ENCODE data around the gene PMPCB.
A peak's percentile ranks its signal among the peaks of the same experiment; 100 is the strongest.

The PMPCB gene

GRCh38 chr7:103325744-103326143 lies 28.5 kb downstream of the PMPCB start:
- FAIRE-seq (no peak), DNase-seq (ENCODE audit: low spot score) (no peak)

DNA sequence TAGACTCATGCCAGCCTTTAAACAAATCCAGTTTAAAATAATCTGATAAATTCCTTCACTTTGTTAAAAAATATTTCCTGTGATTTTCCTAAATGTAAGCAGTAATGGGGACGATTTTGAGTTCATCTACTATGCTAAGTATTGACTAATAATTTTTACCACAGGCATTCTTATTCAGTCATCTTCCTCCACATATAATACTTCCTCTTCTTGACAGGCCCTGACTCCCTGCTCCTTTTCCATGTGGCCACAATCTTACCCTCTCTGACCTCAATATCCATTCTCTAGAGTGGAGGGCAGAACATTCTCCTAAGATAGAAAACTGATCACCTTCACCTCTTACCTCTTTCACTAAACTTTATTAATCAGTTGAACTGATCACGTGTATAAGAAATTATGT lies 39.5 kb downstream of the PMPCB start:
- DNase-seq (ENCODE audit: low spot score) (no peak), FAIRE-seq (no peak)

DNA sequence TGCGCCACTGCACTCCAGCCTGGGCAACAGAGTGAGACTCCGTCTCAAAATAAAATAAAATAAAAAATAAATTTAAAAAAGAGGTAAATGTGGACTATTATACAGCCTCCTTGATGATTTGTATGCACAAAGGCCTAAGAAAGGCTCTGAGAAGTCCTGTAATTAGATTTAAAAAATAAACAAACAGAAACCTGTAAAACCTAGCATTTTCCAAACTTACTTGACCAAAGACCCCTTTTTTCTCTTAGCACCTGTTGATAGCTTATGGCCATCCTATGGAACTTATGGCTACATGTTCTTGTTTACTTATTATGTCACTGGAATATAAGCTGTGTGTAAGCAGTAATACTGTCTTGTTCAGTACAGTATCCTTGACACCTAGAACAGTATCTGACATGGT lies 41.6 kb downstream of the PMPCB start:
- no peak for FAIRE-seq
- no peak for DNase-seq (ENCODE audit: low spot score)

GRCh38 chr7:103341466-103341865 lies 44.2 kb downstream of the PMPCB start:
- FAIRE-seq (no peak), DNase-seq (ENCODE audit: low spot score) (no peak)

GRCh38 chr7:103343332-103343731 lies 46.1 kb downstream of the PMPCB start:
- DNase-seq (ENCODE audit: low spot score), result no peak
- no peak for FAIRE-seq

DNA sequence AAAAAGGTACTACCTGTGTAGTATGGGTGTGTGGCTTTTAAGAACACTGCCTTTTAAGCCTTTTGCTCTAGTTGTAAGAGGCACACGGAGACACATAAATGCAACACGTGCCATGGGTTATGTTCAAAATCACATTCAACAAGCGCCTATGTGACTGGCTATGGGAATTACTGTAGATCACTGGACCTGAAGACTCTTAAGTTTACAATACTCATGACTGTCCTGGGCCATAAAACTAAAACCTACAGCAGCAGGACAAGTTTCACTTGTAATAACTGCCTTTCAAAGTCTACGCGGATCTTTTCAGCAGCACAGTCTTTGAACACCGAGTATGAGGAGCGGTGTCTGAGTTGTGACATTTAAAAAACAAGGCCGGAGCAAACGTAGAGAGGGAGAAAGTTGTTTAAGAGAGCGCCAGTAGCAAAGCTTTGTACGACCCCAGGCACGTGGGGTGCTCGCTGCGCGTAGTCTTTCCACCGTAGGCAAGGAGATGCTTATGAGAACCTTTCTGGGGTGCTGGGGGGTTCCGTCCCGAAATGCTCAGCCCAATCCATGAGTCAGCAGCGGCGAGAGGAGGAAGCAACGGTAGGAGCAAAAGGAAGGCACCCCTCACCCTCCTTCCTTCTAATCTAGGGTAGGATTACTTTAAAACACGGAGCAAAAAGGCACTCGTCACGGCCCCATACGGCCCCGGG lies 46.7 kb downstream of the PMPCB start:
- DNase-seq (ENCODE audit: low spot score) (peak; percentile 33), FAIRE-seq (no peak)

DNA sequence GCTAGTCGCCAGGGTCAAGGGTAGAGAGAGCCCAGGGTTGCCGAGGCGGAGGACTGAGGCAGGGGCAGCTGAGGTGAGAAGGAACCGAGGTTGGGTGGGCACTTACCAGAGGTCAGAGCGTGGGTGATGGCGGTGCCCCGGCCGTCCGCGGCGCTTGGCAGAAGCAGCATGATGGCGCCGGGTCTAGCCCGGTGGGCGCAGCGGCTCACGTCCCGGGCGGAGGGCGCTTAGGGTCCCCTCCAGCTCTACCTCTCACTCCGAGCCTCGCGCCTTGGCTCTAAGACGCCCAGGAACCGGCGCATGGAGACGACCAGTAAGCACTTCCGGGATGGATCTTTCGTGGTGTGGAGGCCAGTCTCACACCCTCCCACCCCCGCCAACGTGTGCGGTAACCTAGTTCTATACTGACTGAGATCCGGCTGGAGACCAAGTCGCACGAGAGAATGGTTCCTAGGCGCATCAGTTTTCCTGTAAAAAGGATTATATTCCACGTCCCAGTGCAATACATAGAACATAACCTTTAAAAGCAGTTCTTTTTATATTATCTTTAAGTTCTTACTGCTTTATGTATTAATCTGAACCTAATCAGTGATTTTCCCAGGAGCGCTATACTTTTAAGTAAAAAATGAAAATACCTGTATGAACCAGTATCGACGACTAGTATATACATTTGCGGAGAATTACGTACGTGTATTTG lies 47.4 kb downstream of the PMPCB start, which contains the start of gene DNAJC2:
Gene DNAJC2, minus strand, starts transcription at position 315 of the 697 bp plus-strand sequence. Its CDS starts 145 bp downstream, at position 170.
- peak; percentile 97 for DNase-seq (ENCODE audit: low spot score)
- FAIRE-seq, result peak; percentile 27

DNA sequence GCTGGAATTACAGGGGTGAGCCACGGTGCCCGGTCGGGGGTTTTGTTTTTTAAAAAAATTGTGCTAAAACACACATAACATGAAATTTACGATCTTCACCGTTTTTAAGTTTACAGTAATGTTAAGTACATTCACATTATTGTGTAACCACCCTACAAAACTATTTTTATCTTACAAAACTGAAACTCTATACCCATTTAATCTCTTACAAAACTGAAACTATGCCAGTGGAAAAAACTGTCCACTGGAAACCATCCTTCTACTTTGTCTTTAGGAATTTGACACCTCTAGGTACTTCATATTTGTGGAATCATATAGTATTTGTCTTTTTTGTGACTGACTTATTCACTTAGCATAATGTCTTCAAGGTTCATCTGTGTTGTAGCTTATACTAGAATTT lies 49.2 kb downstream of the PMPCB start:
- DNase-seq (ENCODE audit: low spot score) (no peak), FAIRE-seq (no peak)

DNA sequence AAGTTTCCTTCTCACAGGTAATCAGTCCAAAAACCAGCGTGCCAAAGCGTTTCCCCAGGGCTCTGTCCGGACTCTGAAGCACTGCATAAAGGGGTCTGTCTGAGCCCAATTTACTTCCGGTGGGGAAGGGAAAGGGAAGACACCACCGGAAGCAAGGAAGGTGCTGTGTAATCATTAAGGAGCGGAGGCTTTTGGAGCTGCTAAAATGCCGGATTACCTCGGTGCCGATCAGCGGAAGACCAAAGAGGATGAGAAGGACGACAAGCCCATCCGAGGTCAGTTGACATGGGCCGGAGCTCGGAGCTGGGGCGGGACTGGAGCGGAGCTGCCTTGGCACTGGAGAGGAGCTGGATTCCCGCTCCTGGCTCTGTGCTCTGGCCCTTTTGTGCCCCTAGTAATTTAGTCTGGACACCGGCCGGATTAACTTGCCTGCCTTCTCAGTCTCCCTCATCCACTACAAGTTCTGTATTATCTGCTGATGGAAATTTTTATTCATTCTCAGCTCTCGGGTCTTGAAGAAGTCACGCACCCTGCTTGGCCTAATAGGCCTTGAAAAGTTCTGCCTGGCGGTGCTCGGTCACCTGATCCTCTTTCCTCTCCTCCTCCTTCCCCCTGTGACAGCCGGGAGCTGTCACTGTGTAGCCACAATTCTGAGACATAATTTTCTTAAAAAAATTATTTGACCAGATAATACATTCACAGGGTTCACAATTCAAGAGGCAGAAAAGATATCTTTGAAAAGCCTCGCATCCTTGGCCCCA lies 50.5 kb downstream of the PMPCB start, which contains the start of gene PSMC2:
Gene PSMC2, plus strand, starts transcription at position 137 of the 761 bp plus-strand sequence. Its CDS starts 69 bp downstream, at position 206.
- DNase-seq (ENCODE audit: low spot score) (peak; percentile 91), FAIRE-seq (no peak)

DNA sequence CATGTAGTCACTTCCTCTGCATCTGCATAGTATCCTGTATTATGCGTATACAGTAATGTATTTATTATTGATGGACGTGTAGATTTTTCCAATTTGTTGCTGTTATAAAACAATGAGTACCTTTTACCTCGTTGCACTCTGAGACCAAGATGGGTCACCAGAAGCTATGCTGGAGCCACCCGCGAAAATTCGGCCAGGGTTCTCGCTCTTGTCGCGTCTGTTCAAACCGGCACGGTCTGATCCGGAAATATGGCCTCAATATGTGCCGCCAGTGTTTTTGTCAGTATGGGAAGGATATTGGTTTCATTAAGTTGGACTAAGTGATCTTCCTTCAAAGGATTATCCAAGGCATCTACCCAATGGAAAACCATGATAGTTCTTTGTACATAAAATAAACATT lies 51.2 kb downstream of the PMPCB start:
- FAIRE-seq (no peak), DNase-seq (ENCODE audit: low spot score) (no peak)

- FAIRE-seq (no peak), DNase-seq (ENCODE audit: low spot score) (no peak)
Observed at GRCh38 chr7:103348959-103349358, 51.7 kb downstream of the PMPCB start.

GRCh38 chr7:103349805-103350204 lies 52.6 kb downstream of the PMPCB start:
- DNase-seq (ENCODE audit: low spot score) (no peak), FAIRE-seq (no peak)

All from urothelium cell line (cell line).